DMS 273 (cell line): ENCODE measurements around the gene IGSF8.
A peak's percentile ranks its signal among the peaks of the same experiment; 100 is the strongest.
"Not testable (repeated sequence)": the region's sequence is repeated elsewhere in the genome, so short reads cannot be mapped to it uniquely, and the experiment has no call there.

Experiments used
- DNase-seq: peaks from one replicate; lab custom pipeline; 2025; ENCODE audit not compliant: unreplicated experiment; lab: John Stamatoyannopoulos, UW

IGSF8 gene

GRCh38 chr1:160069460-160070231 lies 28.8 kb downstream of the IGSF8 start, which contains the start of gene KCNJ10:
Gene KCNJ10, minus strand, starts transcription at chr1:160070160. Its CDS starts 27,628 bp downstream, at chr1:160042532.
- no peak for DNase-seq

DNA sequence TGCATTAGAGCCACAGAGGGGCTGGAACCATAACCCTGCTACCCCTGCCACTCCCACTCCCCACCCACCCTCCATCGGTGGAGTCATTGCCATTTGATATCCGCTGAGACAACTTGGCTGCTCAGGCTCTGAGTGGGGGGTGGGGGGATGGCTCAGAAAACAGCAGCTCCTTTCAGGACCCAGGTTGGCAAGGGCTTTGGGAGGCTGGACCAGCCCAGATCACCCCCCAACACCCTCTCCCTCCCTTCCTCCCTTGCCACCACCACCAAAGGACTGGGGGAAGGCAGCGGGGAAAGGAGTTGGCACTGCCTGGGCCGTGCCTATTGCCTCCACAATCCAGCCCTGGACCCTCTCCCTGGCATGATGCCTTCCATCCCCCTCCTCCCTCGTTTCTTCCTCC lies 30.2 kb downstream of the IGSF8 start:
- no peak for DNase-seq

- DNase-seq, result no peak
Observed at GRCh38 chr1:160066829-160067745, 31.3 kb downstream of the IGSF8 start.

DNA sequence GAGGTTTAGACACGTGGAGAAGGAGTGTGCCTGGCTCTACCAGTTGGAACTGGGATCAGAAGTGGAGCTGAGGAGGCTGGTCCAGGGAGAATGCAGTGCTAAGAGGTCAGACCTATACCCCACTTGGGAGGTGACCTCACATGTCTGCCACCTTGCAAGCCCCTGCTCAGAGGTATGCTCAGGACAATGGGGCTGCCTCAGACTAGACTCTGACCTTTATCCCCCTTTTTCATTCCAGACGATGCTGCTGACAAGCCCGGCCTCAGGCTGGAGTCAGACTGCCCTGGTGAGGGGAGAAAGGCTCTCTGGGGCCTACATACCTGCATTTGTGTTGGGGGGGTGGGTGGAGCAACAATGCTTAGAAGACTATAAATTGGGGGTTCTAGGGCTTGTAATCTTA lies 33.7 kb downstream of the IGSF8 start:
- no peak for DNase-seq

GRCh38 chr1:160064164-160064563 lies 34.3 kb downstream of the IGSF8 start:
- DNase-seq, result no peak

DNA sequence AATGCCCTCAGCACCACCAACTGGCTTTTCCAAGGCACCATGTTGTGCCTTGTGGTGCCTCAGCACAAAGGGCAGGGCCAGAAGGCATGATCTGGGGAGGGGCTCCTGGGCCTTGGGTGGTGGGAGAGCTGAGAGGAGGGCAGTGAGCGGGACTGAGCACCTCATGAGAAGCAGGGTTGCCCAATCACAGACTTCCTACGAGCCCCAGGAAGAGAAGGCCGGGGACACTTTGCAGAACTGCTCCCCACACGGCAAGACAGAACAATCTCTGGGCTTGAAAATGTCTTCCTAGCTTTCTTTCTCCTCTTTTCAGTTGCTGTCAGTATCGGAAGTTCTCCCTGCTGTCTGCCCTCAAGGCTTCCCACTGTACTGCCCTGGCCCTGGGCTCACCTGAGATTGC lies 35.2 kb downstream of the IGSF8 start:
- no peak for DNase-seq

DNA sequence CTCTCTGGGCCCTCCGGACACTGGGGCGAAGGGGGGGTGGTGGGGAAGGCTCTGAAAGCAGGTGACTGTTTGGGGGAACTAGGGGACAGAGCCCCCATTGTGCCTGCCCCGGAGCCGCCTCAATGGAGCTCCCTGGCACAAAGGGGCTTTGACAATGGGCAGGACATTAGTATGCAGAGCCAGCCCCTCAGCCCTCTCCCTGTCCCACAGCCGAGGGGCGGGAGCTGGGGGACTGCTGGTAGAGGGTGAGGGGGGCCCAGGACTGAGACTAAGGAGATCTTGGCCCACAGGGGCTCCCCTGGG lies 36.2 kb downstream of the IGSF8 start:
- DNase-seq, result no peak

GRCh38 chr1:160061369-160062229 lies 36.8 kb downstream of the IGSF8 start:
- DNase-seq, result no peak

DNA sequence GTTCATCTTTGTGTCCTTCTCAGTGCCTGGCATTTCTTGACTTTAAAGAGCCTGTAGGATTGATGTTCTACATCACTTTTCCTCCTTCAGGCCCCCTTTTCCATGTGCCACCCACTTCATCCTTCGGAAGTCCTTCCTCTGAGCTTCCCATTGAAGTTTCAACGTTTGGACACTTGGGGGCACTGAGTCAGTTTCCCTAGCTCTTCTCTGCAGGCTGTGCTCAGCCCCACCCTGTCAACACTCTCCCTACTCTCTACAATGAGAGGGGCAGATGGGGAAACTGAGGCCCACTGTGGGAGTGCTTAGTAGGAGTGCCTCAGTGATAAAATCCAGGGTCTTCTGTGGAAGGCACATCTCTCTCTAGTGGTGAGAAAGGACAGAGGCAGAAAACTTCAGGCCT lies 40.3 kb downstream of the IGSF8 start:
- peak; percentile 29 for DNase-seq

DNA sequence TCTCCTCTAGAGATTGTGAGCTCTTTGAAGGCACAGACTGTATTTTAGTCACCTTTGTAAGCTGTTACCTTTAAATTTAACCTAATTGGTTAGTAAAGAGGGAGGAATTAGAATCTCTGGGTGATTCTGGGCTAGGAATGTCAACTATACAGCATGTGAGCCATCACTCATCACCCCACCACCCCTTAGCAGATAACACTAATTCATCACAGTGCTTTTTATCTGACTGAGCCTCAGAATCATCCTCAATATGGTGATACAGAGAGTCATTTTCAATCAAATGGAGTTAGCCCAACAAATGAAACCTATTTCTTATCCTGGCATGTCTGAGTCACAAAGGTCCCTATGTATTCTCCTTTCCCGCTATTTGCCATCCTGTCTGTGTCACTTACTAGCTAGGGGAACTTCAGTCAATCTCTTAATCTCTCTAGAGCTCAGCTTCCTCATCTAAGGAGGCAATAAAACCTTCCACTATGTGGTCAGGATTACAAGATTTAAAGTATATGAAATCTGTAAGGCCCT lies 41.7 kb downstream of the IGSF8 start:
- no peak for DNase-seq

GRCh38 chr1:160053548-160054365 lies 44.7 kb downstream of the IGSF8 start:
- no peak for DNase-seq

DNA sequence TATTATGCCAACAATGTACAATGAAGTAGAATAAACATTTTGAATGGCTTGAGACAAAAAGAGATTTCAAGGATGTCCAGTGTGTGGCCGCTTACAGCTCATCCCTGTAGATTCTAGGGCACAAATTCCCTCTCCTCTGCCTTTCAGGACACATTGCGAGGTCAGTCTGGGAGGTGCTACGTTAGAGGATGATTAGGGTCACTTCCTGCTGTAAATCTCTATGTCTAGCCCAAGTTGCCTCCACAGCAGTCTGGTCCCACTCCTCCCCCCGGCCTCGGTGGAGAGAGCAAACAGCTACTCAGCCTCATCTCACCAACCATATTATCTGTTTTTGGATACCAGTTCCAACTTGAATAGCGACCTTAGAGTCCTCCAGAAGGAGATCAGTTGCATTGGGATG lies 45.5 kb downstream of the IGSF8 start:
- DNase-seq, result no peak

DNA sequence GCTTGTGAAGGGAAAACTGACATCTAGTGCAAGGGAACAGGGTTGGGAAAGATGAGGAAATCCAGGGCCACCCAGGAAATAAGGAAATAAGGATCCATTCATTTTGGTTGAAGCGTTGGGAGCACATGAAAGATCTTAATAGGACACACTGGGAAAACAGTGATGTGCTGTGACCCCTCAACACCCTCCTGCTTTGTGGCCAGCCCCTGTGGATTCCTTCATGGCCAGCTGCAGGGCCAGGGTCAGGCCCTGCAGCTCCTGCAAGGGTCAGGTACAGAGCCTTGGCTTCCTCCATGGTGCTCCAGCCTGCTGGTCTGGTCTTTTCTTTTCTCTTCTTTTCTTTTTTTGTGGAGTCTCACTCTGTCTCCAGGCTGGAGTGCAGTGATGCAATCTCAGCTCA lies 47.8 kb downstream of the IGSF8 start:
- no peak for DNase-seq

DNA sequence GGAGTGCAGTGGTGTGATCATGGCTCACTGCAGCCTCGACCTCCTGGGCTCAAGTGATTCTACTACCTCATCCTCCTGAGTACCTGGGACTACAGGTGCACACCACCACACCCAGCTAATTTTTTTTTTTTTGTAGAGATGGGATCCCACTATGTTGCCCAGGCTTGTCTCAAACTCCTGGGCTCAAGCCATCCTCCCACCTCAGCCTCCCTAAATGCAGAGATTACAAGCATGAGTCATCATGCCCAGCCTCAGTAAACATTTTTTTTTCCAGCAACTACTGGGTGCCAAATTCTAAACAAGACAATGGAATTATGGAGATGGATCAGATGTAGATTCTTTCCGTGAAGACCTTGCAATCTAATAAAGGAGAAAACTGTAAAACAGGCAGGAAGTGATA lies 48.2 kb downstream of the IGSF8 start:
- not testable (repeated sequence) for DNase-seq

- no peak for DNase-seq
Observed at GRCh38 chr1:160049101-160049500, 49.3 kb downstream of the IGSF8 start.

GRCh38 chr1:160048335-160048734 lies 50.1 kb downstream of the IGSF8 start:
- DNase-seq, result no peak

GRCh38 chr1:160047111-160047991 lies 51.1 kb downstream of the IGSF8 start:
- no peak for DNase-seq

- DNase-seq, result peak; percentile 74
Observed at GRCh38 chr1:160046494-160047110, 51.8 kb downstream of the IGSF8 start.

GRCh38 chr1:160045653-160046052 lies 52.8 kb downstream of the IGSF8 start:
- no peak for DNase-seq
